Colonic mucosa (tissue), 4 donors: Measurements from ENCODE around the gene SLX4IP. TPM values are rescaled to one million over a fixed set of nuclear protein-coding genes. Genes with fewer than 3 reads are reported as not detected.
A peak's percentile ranks its signal among the peaks of the same experiment; 100 is the strongest.

Experiments
- DNase-seq: peaks from one replicate; pipeline ENCODE4 v3.0.0-alpha.2; 2020
- H3K27ac ChIP-seq: fragments of 200-600 bp; one replicate; pipeline ENCODE4 v1.8.0; 2021
- H3K27me3 ChIP-seq: fragments of 200-600 bp; one replicate; pipeline ENCODE4 v1.8.0; 2021
- H3K36me3 ChIP-seq: fragments of 200-600 bp; one replicate; pipeline ENCODE4 v1.8.0; 2021
- H3K4me1 ChIP-seq: fragments of 200-600 bp; one replicate; pipeline ENCODE4 v1.8.0; 2021; ENCODE audit warnings: mild to moderate bottlenecking
- H3K4me3 ChIP-seq: fragments of 200-600 bp; one replicate; pipeline ENCODE4 v1.8.0; 2021
- H3K9ac ChIP-seq, 2 donors: one replicate each; pipeline ENCODE4 v1.7.0; 2013; ENCODE audit warnings: control low read depth in 2 of 2, low read depth in 2 of 2, low read length in 2 of 2
- H3K9me3 ChIP-seq: fragments of 200-600 bp; one replicate; pipeline ENCODE4 v1.8.0; 2021
- intact Hi-C: fragments of 100-400 bp; cut with DNase I; formaldehyde crosslinking; loops from one replicate; pipeline ENCODE4 v1.14.1; 2022
- total RNA-seq, 2 donors: library from RNA; stranded (reverse); fragmentation: NEBNext Ultra II Directional in 1 of 2; extraction: Animal tissue kit (Norgen Biotek cat#: 25700) in 1 of 2; gene quantifications; one replicate each; pipeline ENCODE4 v1.2.1, GENCODE V29; 2021
- TF ChIP-seq, protein P1 (sequence below): fragments of 200-600 bp; IDR thresholded peaks from one replicate; pipeline ENCODE4 v1.8.0; 2022; ENCODE audit warnings: antibody characterized with exemption, mild to moderate bottlenecking
- donor health status: healthy.
- donor health status: DM: no; HTN: no; CAD: no.
- donor health status: DM: no; HTN: no; CAD: no.

SLX4IP gene
- total RNA-seq, 2 donors from 2014 or later, result 5.0 to 8.8 TPM

- Histone ChIP-seq H3K27ac (no peak overlapping the region), H3K9me3 (no peaks in the 10 kb centered on the region), H3K27me3 (no peaks in the 10 kb centered on the region), H3K36me3 (no peaks in the 10 kb centered on the region), H3K4me3 (no peak overlapping the region), H3K9ac (no peak overlapping the region), H3K4me1 (no peaks in the 10 kb centered on the region)
- intact Hi-C loops, result no loop called here
- no peak for DNase-seq
- TF ChIP-seq, protein P1, sequence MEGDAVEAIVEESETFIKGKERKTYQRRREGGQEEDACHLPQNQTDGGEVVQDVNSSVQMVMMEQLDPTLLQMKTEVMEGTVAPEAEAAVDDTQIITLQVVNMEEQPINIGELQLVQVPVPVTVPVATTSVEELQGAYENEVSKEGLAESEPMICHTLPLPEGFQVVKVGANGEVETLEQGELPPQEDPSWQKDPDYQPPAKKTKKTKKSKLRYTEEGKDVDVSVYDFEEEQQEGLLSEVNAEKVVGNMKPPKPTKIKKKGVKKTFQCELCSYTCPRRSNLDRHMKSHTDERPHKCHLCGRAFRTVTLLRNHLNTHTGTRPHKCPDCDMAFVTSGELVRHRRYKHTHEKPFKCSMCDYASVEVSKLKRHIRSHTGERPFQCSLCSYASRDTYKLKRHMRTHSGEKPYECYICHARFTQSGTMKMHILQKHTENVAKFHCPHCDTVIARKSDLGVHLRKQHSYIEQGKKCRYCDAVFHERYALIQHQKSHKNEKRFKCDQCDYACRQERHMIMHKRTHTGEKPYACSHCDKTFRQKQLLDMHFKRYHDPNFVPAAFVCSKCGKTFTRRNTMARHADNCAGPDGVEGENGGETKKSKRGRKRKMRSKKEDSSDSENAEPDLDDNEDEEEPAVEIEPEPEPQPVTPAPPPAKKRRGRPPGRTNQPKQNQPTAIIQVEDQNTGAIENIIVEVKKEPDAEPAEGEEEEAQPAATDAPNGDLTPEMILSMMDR, result no peak
Measured at GRCh38 chr20:10565191-10565921, 130.3 kb downstream of the SLX4IP start.

- Histone ChIP-seq H3K27me3 (no peaks in the 10 kb centered on the region), H3K9me3 (no peaks in the 10 kb centered on the region), H3K9ac (no peak overlapping the region), H3K36me3 (no peaks in the 10 kb centered on the region), H3K4me3 (no peak overlapping the region), H3K27ac (peak overlapping the region; percentile 4), H3K4me1 (no peaks in the 10 kb centered on the region)
- TF ChIP-seq, protein P1, result no peak
- no peak for DNase-seq
- intact Hi-C loops, result no loop called here
Measured at GRCh38 chr20:10565922-10566897, 131.1 kb downstream of the SLX4IP start.

GRCh38 chr20:10568032-10568431, 132.9 kb downstream of the SLX4IP start:
- TF ChIP-seq, protein P1, result no peak
- H3K4me3 ChIP-seq, result no peak overlapping the region
- H3K9me3 ChIP-seq, result no peaks in the 10 kb centered on the region
- no peaks in the 10 kb centered on the region for H3K36me3 ChIP-seq
- DNase-seq, result no peak
- intact Hi-C loops, result no loop called here
- H3K27ac ChIP-seq, result no peak overlapping the region
- no peak overlapping the region for H3K9ac ChIP-seq
- no peaks in the 10 kb centered on the region for H3K4me1 ChIP-seq
- H3K27me3 ChIP-seq, result no peaks in the 10 kb centered on the region

- Histone ChIP-seq H3K9me3 (no peaks in the 10 kb centered on the region), H3K9ac (no peak overlapping the region), H3K4me3 (no peak overlapping the region), H3K27ac (no peak overlapping the region), H3K4me1 (no peaks in the 10 kb centered on the region), H3K27me3 (no peaks in the 10 kb centered on the region), H3K36me3 (no peaks in the 10 kb centered on the region)
- TF ChIP-seq, protein P1, result no peak
- DNase-seq, result no peak
- intact Hi-C loops, result no loop called here
Measured at GRCh38 chr20:10571313-10571815, 136.3 kb downstream of the SLX4IP start.

DNA sequence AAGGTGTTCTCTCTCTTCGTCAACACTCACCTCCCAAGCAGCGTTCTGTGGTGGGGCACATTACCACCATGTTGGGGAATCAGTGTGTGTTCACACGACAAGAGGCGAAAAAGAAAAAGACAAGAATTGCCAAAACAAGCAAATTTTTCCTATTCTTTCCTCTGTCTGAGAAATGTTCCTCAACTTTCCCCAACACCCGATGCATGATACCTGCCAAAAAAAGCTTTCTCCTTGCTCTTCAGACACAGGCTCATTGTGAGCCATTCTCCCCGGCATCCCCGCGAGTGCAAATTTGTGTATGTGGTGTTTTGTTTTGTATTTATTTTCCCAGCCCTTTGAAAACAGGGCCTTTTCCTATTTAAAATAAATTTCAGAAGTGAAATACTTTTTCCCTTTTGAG, 137.7 kb downstream of the SLX4IP start:
- TF ChIP-seq, protein P1, result no peak
- no peak overlapping the region for H3K4me3 ChIP-seq
- H3K9me3 ChIP-seq, result no peaks in the 10 kb centered on the region
- no peak for DNase-seq
- no peaks in the 10 kb centered on the region for H3K4me1 ChIP-seq
- H3K27ac ChIP-seq, result no peak overlapping the region
- intact Hi-C loops, result no loop called here
- H3K9ac ChIP-seq, result no peak overlapping the region
- no peaks in the 10 kb centered on the region for H3K27me3 ChIP-seq
- H3K36me3 ChIP-seq, result no peaks in the 10 kb centered on the region
